ENCODE measurements around the gene TSPAN9.

GRCh38 chr12:3202096-3202495 is 124.9 kb downstream of the TSPAN9 start:
- TF ChIP-seq SIN3A (IDR thresholded peaks at IDR 0.05; ENCODE audit: borderline replicate concordance, insufficient read depth, low read length) (no peak), REST (IDR thresholded peaks at IDR 0.05; ENCODE audit: insufficient read depth in 1 of 2, low read depth in 2 of 2, low read length in 2 of 2) (no peak), POLR2AphosphoS5 (IDR thresholded peaks at IDR 0.05; ENCODE audit: low read depth, low read length) (no peak)
